Activated T-helper 17 cell treated with anti-CD3 and anti-CD28 coated beads, Interleukin-2, amount 50 U/mL, for 72 hours (primary cell): ENCODE measurements around the gene LIMK1. TPM values are rescaled to one million over a fixed set of nuclear protein-coding genes. Genes with fewer than 3 reads are reported as not detected.

Experiments used
- ATAC-seq: fragments of 150-1000 bp; cut with Tn5 transposase; replicated peaks from 2 replicates; pipeline ENCODE4 v1.10.0; 2021; ENCODE audit warnings: mild to moderate bottlenecking, moderate library complexity
- H3K27ac Mint-ChIP-seq: one replicate; pipeline ENCODE4 v1.8.0; 2022; ENCODE audit warnings: mixed read lengths
- H3K27me3 Mint-ChIP-seq: one replicate; pipeline ENCODE4 v1.8.0; 2022; ENCODE audit warnings: mixed read lengths
- H3K36me3 Mint-ChIP-seq: one replicate; pipeline ENCODE4 v1.8.0; 2022; ENCODE audit warnings: low read depth, mild to moderate bottlenecking, mixed read lengths
- H3K4me1 Mint-ChIP-seq: one replicate; pipeline ENCODE4 v1.8.0; 2022; ENCODE audit warnings: mixed read lengths
- H3K4me3 Mint-ChIP-seq: one replicate; pipeline ENCODE4 v1.8.0; 2022; ENCODE audit warnings: mild to moderate bottlenecking, mixed read lengths
- H3K9me3 Mint-ChIP-seq: one replicate; pipeline ENCODE4 v1.8.0; 2022; ENCODE audit warnings: mixed read lengths
- total RNA-seq, 2 donors: library from RNA; stranded (reverse); gene quantifications; one replicate each; pipeline ENCODE4 v1.2.3, GENCODE V29; 2022

Gene LIMK1
- total RNA-seq, 2 donors from 2014 or later, result 12.7 to 20.2 TPM

GRCh38 chr7:74087791-74088453, 4.3 kb downstream of the LIMK1 start:
- Mint-ChIP-seq H3K4me3 (no peak overlapping the region), H3K27ac (no peak overlapping the region), H3K36me3 (no peaks in the 10 kb centered on the region), H3K4me1 (no peaks in the 10 kb centered on the region), H3K9me3 (no peaks in the 10 kb centered on the region), H3K27me3 (no peaks in the 10 kb centered on the region)
- no peak for ATAC-seq

GRCh38 chr7:74092321-74092963, 8.8 kb downstream of the LIMK1 start:
- H3K27ac Mint-ChIP-seq, result no peak overlapping the region
- H3K9me3 Mint-ChIP-seq, result no peaks in the 10 kb centered on the region
- no peaks in the 10 kb centered on the region for H3K36me3 Mint-ChIP-seq
- no peak overlapping the region for H3K4me3 Mint-ChIP-seq
- no peaks in the 10 kb centered on the region for H3K27me3 Mint-ChIP-seq
- ATAC-seq, result no peak
- H3K4me1 Mint-ChIP-seq, result peaks cover 5% of the 10 kb centered on the region

GRCh38 chr7:74092964-74093471, 9.4 kb downstream of the LIMK1 start:
- peak overlapping the region; percentile 75 for H3K4me3 Mint-ChIP-seq
- no peak for ATAC-seq
- H3K27ac Mint-ChIP-seq, result no peak overlapping the region
- no peaks in the 10 kb centered on the region for H3K27me3 Mint-ChIP-seq
- no peaks in the 10 kb centered on the region for H3K9me3 Mint-ChIP-seq
- H3K36me3 Mint-ChIP-seq, result peaks cover 5% of the 10 kb centered on the region
- peaks cover 5% of the 10 kb centered on the region for H3K4me1 Mint-ChIP-seq

- peak overlapping the region; percentile 86 for H3K27ac Mint-ChIP-seq
These were observed 10.1 kb downstream of the LIMK1 start for GRCh38 chr7:74093671-74094223.

GRCh38 chr7:74094224-74095101, 10.9 kb downstream of the LIMK1 start:
- Mint-ChIP-seq H3K36me3 (peaks cover 10% of the 10 kb centered on the region), H3K4me3 (peak overlapping the region; percentile 75), H3K9me3 (no peaks in the 10 kb centered on the region), H3K27me3 (no peaks in the 10 kb centered on the region), H3K4me1 (peaks cover 5% of the 10 kb centered on the region), H3K27ac (peak overlapping the region; percentile 86)
- ATAC-seq, result peak; percentile 97

More at GRCh38 chr7:74093671-74094223, 10.1 kb downstream of the LIMK1 start:
- Mint-ChIP-seq H3K27me3 (no peaks in the 10 kb centered on the region), H3K36me3 (peaks cover 10% of the 10 kb centered on the region), H3K4me3 (peak overlapping the region; percentile 75), H3K9me3 (no peaks in the 10 kb centered on the region), H3K4me1 (peaks cover 5% of the 10 kb centered on the region)
- peak; percentile 45 for ATAC-seq

- ATAC-seq, result no peak
- H3K27me3 Mint-ChIP-seq, result no peaks in the 10 kb centered on the region
- peak overlapping the region; percentile 75 for H3K4me3 Mint-ChIP-seq
- H3K9me3 Mint-ChIP-seq, result no peaks in the 10 kb centered on the region
- H3K27ac Mint-ChIP-seq, result peak overlapping the region; percentile 86
- peaks cover 10% of the 10 kb centered on the region for H3K36me3 Mint-ChIP-seq
- peaks cover 5% of the 10 kb centered on the region for H3K4me1 Mint-ChIP-seq
These were observed 11.5 kb downstream of the LIMK1 start for GRCh38 chr7:74095135-74095534.

- Mint-ChIP-seq H3K27ac (no peak overlapping the region), H3K9me3 (no peaks in the 10 kb centered on the region), H3K4me3 (no peak overlapping the region), H3K27me3 (no peaks in the 10 kb centered on the region), H3K4me1 (peaks cover 5% of the 10 kb centered on the region), H3K36me3 (peaks cover 14% of the 10 kb centered on the region)
- ATAC-seq, result no peak
These were observed 14.5 kb downstream of the LIMK1 start for GRCh38 chr7:74097937-74098614.

GRCh38 chr7:74099031-74099430, 15.4 kb downstream of the LIMK1 start:
- Mint-ChIP-seq H3K36me3 (peaks cover 22% of the 10 kb centered on the region), H3K27me3 (no peaks in the 10 kb centered on the region), H3K27ac (no peak overlapping the region), H3K4me1 (peaks cover 3% of the 10 kb centered on the region), H3K9me3 (no peaks in the 10 kb centered on the region), H3K4me3 (no peak overlapping the region)
- no peak for ATAC-seq

- Mint-ChIP-seq H3K36me3 (peaks cover 22% of the 10 kb centered on the region), H3K4me1 (no peaks in the 10 kb centered on the region), H3K27me3 (no peaks in the 10 kb centered on the region), H3K4me3 (no peak overlapping the region), H3K9me3 (no peaks in the 10 kb centered on the region), H3K27ac (no peak overlapping the region)
- ATAC-seq, result no peak
These were observed 17.6 kb downstream of the LIMK1 start for GRCh38 chr7:74101061-74101681.

GRCh38 chr7:74103219-74103772, 19.7 kb downstream of the LIMK1 start:
- no peak for ATAC-seq
- Mint-ChIP-seq H3K27ac (no peak overlapping the region), H3K9me3 (no peaks in the 10 kb centered on the region), H3K4me3 (no peak overlapping the region), H3K27me3 (no peaks in the 10 kb centered on the region), H3K36me3 (peaks cover 22% of the 10 kb centered on the region), H3K4me1 (no peaks in the 10 kb centered on the region)

- no peaks in the 10 kb centered on the region for H3K4me1 Mint-ChIP-seq
- no peaks in the 10 kb centered on the region for H3K9me3 Mint-ChIP-seq
- peaks cover 27% of the 10 kb centered on the region for H3K36me3 Mint-ChIP-seq
- no peak for ATAC-seq
- H3K4me3 Mint-ChIP-seq, result no peak overlapping the region
- no peak overlapping the region for H3K27ac Mint-ChIP-seq
- no peaks in the 10 kb centered on the region for H3K27me3 Mint-ChIP-seq
These were observed 21.1 kb downstream of the LIMK1 start for GRCh38 chr7:74104702-74105101.

GRCh38 chr7:74105992-74106391, 22.4 kb downstream of the LIMK1 start:
- no peak overlapping the region for H3K4me3 Mint-ChIP-seq
- ATAC-seq, result no peak
- H3K27ac Mint-ChIP-seq, result no peak overlapping the region
- H3K9me3 Mint-ChIP-seq, result no peaks in the 10 kb centered on the region
- H3K27me3 Mint-ChIP-seq, result no peaks in the 10 kb centered on the region
- no peaks in the 10 kb centered on the region for H3K4me1 Mint-ChIP-seq
- peaks cover 34% of the 10 kb centered on the region for H3K36me3 Mint-ChIP-seq

- H3K27me3 Mint-ChIP-seq, result no peaks in the 10 kb centered on the region
- no peaks in the 10 kb centered on the region for H3K4me1 Mint-ChIP-seq
- no peak overlapping the region for H3K27ac Mint-ChIP-seq
- H3K4me3 Mint-ChIP-seq, result no peak overlapping the region
- no peaks in the 10 kb centered on the region for H3K9me3 Mint-ChIP-seq
- ATAC-seq, result no peak
- H3K36me3 Mint-ChIP-seq, result peaks cover 41% of the 10 kb centered on the region
These were observed 23.2 kb downstream of the LIMK1 start for GRCh38 chr7:74106846-74107245.
